DMS114 treated with DMSO at 0.1 percent for 48 hours (cell line): Measurements from ENCODE around the gene GLRA3.
"Not testable (repeated sequence)": the region's sequence is repeated elsewhere in the genome, so short reads cannot be mapped to it uniquely, and the experiment has no call there.

ENCODE experiments used
- DNase-seq: peaks from one replicate; lab custom pipeline; 2025; ENCODE audit not compliant: unreplicated experiment; lab: John Stamatoyannopoulos, UW

The GLRA3 gene

DNA sequence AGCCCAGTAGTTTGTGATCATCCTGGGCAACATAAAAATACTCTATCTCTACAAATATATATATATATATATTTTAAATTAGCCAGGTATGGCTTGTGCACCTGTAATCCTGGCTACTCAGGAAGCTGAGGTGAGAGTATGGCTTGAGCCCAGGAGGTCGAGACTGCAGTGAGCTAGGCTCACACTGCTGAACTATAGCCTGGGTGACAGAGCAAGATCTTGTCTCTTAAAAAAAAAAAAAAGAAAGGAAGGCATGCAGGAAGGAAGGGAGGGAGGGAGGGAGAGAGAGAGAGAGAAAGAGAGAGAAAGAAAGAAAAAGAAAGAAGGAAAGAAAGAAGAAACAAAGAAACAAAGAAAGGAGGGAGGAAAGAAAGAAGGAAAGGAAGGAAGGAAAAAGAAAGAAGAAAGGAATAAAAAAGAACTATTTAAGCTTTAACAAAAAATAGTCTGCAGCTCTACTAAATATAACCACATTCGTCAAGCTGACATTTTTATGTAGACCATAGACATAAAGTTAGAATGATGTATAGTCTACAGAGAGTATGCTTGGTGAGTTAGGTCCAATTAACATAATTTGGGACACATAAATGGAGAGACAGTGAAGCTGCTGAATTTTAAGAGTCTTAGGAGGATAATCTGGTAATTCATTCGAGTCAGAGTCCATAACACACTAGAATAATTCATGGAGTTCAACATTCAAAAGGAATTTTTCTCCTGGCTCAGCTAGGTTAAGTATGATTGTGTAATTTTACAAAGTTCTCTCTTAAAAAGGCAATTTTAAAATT lies 111.9 kb downstream of the GLRA3 start:
- DNase-seq, result no peak

DNA sequence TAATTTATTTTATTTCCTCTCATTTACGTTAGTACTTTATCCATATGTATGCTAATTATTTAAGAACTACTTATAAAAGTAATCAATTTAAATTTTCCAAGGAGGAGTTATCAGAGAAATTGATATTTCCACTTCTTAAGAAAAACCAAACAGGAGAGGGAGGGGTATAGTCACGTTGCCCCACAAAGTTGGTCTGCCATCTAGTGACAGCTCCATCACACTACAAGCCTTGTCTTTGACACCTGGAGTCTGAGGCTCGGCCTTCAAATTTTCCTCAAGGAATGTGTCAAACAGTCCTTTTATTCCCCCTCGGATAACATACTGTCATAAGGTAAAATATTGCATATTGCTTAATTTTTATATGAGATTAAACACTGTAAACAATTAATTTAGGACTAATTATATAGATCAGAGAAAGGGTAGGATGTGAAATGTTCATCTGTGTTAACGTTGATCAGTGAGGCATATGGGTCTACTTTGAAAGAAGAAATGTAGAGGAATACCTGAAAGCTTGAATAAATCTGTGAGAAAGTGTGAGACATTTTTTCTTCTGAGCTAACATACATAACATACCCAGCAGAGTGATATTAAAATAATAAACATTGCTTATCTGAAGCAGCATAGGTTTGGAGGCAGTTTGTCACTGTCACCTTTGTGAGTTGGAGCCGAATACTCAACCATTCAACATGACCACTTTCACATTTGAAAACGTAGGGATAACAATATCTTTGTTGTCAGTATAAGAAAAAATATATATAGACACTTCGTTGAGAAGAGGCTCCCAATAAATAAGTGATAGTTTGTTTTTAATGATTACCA lies 114.4 kb downstream of the GLRA3 start:
- DNase-seq, result peak; percentile 24

DNA sequence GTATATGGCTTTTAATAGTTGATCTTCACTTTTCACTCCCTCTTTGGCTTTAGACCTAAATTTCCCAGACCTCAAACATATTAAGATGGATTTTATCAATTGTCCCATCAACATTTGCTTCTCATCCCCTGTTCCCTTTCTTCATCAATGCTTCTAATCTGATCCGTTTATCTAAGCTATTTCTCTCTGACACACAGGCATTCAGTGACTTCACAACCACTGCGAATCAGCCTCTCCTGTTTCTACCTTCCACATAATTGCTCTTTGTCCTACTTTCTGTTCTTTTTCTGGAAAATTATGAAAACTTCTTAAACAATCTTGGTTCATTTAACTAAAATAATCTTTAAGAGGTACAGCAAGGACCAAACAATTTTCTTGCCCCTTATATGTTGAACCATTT lies 115.2 kb downstream of the GLRA3 start:
- no peak for DNase-seq

DNA sequence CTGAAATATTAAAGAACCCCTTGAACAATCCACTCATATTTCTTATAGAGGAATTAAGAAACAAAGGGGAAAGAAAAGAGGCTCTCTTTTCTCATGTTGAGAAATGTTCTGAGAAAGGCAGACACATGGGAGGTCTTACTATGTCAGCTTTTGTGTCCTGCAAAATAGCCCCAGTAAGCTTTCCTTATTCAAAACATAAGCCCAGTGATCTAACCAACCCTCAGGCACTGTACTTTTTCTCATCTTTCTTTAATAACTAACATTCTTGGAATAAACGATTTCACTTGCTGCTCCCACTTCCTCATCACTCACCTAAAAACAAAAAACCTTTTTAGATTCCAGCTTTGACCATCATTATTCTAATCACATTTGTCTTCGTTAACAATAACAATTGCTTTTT lies 115.9 kb downstream of the GLRA3 start:
- DNase-seq, result no peak

DNA sequence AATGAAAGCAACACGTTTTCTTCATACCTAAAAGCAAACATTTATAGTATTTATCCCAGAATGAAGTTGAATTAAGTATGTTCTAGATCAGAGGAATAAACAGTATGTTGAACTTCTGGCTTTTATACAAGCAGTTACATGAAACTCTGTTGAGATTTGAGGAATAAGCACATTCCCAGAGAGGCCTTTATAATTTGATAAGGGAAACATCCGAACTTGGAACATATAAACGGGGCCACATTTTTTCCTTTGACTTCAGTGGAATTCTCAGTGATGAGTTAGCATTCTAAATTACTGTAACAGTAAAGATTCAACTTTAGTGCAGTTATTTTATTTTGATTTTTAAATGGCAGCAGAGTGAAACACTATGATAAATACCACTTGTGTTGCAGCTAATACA lies 119.5 kb downstream of the GLRA3 start:
- DNase-seq, result no peak

DNA sequence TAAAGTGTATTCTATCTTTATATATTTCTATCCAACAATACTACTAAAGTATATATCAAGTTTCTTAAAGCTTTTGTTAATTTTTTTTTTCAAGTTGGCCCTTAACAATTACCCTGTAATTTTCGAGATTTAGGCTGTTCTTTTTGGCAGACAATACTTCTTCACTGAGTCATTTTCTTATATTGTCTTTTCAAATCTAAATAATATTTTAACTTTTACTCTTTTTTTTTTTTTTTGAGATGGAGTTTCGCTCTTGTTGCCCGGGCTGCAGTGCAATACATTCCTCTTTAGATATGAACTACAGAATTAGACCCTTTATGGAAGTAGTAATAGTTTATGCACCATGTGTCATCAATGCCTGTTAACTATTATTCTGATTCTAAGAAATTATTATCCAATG lies 120.7 kb downstream of the GLRA3 start:
- DNase-seq, result no peak

DNA sequence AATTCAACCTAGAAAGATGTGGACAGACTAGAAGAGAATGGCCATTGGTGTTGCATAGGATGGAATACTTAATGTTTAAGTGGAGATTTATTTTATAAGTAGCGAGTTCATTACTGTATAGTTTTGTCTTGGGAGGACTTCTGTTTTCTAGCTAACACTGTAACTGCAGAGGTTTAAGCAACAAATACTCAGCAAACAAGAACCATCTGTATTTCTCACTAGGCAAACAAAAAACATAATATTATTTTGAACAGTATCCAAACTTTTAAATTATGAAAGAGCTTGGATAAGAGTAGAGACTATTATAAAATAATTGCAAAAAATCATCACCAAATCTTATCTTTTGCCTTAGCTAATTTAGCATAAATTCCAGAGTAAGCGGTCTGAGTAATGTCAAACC lies 121.1 kb downstream of the GLRA3 start:
- DNase-seq, result no peak

DNA sequence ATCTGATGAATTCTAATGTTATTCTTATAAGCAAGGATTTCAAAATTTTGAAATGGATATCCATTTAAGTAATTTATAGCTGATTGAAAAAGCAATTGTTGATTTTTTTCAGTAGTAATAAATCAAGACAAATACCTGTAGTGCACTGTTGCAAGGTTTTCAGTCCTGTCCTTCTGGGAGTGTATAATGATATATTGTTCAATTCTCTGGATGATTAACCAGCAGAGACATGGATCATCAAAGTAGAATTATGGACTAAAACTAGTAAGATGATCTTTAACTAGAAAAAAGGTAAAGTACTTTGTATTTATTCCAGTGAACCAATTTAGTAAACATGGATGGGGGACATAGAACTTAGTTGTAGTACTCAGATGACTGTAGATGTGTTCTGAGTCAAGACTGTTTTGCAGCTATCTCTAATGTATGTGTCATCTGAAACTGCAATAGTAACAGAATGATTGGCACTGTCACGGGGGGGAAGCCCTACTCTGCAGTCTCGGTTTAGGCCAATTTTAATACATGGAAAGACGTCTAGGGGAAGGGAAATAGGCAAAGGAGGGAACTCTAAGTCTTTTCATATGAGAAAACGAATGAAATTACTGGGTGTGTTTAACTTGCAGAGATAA lies 121.9 kb downstream of the GLRA3 start:
- no peak for DNase-seq

DNA sequence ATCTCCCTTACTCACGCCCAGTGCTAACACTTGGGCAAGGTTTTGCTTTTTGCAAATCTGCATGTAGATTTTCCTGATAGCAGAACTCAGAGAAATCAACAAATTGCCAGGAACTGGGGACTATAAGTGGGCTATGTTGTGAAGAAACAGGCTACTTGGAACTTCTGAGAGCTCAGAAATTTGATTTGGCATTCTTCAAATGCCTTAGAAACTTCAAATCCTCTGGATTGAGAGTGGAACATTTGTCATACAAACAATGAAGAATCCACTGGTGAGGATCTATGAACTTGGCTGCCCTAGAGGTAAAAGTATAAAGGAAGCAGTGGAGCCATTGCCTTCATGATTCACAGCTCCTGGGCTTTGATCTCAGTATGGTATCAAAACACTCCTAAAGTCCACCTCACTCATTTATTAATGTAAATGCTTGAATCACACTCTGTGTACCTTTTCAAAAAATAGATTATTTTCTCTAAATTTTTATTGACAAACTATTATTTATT lies 126.0 kb downstream of the GLRA3 start:
- no peak for DNase-seq

DNA sequence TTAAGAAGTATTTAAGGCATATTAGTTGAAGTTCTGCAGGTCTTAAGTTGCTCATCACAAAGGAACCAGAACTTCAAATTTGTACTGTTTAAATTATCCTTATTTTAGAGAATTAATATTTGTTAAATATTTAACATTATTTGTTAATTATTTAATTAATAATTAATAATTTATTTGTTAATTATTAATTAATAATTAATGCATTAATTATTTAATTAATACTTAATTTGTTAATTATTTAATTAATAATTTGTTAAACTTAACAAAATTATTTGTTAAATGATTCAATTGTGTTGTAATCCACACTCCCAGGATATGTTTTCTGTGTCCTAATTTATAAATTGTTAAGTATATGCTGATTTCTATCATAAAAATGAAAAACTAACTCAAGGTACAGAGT lies 129.4 kb downstream of the GLRA3 start:
- DNase-seq, result no peak

DNA sequence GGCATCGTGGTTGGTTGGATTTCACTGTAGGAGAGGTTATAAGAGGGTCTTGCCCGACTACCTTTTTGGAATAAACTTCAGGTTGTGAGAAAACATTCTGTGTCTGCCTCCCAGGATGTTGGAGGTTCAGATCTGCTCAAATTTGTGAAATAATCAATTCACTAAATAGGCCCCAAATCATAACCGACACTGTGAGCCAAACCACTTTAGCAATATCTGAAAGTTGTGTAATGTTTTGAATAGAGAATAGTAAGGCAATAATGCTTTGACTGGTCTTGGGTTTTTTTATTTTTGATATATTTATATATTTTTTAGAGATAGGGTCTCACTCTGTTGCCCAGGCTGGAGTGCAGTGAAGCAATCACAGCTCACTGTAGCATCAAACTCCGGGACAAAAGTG lies 131.2 kb downstream of the GLRA3 start:
- DNase-seq, result no peak

DNA sequence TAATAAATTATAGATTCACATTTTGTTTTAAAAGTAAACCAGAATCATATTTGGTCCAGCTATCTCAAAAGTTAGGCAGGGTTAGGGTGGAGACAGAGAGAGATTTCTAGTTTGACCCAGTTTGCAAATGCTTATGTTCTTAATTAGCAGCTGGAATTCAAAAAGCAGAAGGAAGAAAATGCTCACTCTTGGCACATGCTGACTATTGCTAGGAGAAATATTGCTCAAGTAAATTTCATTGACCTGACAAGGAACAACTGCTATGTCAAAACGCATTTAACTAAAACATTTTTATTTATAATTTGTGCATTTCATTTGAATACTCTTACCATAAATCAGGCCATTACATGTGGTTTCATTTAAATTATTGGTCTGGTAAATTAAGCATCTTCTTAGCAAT lies 131.8 kb downstream of the GLRA3 start:
- DNase-seq, result no peak

DNA sequence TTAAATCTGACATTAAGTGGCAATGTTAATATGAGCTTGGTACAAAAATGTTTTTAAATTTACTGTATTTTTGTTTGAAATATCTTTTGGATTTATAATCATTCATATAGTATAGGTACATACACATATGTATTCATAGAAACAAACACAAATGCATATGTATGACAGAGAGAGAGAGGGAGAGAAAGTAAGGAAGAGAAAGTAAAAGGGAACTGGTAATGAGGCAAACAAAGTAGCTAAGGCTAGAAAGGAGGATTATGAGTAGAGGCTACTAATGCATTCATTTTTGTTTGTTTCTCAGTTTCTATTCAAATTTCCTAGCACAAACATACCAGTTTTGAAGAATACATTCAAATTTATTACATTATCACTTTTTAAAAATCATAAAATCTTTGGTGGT lies 132.4 kb downstream of the GLRA3 start:
- no peak for DNase-seq

DNA sequence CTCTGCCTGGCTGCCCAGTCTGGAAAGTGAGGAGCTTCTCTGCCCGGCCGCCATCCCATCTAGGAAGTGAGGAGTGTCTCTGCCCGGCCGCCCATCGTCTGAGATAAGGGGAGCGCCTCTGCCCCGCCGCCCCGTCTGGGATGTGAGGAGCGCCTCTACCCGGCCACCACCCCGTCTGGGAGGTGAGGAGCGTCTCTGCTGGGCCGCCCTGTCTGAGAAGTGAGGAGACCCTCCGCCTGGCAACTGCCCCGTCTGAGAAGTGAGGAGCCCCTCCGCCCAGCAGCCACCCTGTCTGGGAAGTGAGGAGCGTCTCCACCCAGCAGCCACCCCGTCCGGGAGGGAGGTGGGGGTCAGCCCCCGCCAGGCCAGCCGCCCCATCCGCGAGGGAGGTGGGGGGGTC lies 137.2 kb downstream of the GLRA3 start:
- not testable (repeated sequence) for DNase-seq

DNA sequence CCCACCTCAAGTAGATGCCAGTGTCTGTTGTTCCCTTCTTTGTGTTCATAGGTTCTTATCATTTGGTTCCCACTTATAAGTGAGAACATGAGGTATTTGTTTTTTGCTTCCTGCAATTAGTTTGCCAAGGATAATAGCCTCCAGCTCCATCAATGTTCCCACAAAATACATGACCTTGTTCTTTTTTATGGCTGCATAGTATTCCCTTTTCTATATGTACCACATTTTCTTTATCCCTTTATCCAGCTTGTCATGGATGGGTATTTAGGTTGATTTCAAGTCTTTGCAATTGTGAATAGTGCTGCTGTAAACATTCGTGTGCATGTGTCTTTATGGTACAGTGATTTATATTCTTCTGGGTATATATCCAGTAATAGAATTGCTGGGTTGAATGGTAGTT lies 138.4 kb downstream of the GLRA3 start:
- no peak for DNase-seq

DNA sequence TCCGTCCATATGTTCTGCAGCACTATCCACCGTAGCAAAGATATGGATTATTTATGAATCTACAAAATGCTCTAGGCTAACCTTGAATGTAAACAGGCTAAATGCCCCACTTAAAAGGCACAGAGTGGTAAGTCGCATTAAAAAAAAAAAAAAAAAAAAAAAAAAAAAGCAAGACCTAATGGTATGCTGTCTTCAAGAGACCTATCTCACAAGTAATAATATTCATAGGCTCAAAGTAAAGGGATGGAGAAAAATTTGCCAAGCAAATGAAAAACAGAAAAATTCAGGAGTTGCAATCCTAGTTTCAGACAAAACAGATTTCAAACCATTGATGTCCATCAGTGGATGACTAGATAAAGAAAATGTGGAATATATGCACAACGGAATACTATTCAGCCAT lies 139.4 kb downstream of the GLRA3 start:
- no peak for DNase-seq

DNA sequence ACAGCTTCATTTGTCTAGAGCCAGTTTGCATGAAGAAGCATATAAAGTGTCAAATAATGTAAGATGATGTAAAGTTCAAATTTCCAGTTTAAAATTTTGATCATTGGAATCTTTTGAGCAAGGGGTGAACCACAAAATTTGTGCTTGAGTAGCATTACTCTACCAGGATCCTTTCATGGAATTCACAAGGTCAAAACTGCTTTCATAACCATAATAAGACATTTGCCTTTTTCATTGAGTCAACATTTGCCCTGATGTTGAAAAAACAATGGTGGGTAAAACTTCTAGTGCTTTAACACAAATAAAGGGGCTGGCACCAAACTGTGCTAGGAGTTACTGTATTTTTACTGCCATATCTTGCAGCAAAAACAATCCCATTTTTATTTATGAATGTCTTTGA lies 142.2 kb downstream of the GLRA3 start:
- no peak for DNase-seq

DNA sequence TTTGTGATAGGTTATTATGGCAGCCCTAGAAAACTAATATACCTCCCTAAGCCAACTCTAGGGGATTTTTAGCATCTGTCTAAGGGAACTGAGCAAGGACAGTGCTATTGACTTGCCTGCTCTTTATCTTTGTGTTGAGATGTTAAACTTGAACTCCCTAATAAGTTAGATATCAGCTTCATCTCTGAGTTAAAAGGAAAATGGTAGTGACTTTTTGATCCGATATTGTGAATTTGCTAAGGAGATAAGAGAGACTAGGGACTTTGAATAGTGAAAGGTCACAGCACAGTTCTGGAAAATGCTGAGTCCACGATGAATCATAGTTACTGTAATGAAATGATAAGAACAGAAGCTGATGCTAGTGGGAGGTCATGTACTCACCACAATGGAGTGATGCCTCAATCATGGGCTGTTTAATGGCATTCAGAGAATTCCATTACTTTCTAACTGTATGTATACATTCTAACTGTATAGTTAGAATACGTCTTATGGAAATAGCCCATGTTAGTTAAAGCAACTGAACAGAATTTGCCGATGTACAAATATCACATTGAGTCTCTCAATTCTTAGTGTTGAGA lies 147.2 kb downstream of the GLRA3 start:
- no peak for DNase-seq

DNA sequence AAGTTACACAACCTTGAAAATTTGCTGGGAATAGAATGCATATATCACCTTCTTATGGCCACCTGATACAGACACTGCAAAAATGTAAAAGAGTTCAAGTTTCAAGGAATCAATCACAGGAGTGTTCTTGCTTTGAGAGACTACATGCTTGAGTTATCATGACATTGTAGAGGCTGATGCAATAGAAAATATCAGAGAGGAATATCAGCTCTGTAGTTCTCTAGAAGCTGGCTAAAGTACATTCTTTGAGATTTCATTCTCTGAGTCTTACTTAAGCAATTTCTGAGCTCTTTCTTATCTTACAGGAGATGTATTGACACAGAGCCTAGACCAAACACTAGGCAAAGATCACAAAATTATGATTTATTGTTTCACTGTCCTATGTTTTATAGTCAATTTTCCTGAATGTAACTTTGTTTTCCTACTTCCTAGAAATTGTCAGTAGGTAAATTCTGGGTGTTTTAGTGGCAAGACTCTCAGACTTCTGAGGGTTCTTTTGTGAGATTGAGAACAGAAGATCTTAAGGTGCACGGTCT lies 154.7 kb downstream of the GLRA3 start:
- no peak for DNase-seq

DNA sequence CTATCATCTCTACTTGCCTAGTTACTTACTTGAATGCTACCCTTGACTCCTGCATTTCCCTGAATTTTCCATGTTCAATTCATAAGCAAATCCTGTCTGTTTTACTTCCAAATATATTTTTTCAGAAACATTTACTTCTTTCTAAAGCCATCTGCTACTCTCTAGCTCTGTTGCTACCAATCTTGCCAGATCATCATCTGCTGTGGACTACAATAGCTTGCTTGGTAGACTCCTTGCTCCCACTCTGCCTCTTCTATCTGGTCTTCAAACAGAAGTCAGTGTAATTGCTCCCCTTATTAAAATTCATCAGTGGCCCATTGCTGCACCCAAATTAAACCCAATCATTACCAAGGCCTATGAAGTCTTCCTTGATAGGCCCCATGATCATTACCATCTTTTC lies 155.2 kb downstream of the GLRA3 start:
- no peak for DNase-seq

DNA sequence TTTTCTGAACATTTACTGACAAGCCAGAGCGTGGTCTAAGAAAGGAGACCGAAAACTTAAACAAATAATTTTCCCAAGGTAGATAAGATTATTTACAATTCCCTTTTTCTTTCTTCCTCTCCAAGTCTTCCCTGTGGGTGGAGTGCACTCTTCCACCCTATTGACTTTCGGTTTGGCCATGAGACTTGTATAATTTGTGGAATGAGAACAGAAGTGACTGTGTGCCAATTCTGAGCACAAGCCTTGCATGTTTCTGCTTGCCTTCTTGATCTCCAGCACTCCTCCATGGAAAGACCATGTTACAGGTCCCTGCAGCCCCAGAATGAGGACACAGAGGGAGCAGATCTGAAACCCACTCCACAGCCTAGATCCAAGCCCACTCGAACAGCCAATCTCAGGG lies 156.8 kb downstream of the GLRA3 start:
- no peak for DNase-seq
